ENCODE measurements around the gene ADAMTS1.
"Not testable (repeated sequence)": the region's sequence is repeated elsewhere in the genome, so short reads cannot be mapped to it uniquely, and the experiment has no call there.

ADAMTS1 gene

DNA sequence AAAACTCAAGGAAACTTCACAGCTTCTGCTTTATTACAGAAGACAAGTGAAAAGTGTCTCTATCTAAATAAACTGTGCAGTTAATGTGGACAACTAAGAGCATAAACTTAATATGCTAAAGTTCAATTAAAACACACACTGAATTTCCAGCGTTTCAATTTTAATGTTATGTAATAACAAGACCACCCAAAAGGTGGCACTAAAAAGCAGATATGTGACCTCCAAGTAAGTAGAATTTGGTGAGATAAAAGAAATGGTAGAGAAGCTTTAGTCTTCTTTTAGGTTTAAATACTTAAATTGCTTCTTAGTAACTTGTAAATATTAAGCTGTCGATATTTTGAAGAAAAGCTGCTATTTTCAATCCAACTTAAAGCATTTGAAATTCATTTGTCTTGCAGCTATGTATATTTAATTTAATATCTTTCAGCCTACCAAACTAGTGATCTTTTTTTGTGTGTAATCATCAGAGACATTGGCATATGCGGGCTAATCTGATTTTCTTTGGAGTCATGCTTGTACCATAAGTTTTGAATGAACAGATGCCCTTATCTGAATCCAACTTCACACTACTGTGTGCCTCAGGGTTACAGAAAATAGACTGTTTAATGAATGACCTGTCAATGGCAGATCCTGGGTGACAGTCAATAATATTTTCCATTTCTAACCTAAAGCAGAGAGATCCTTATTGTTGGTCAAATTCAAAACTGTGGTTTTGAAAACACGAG, 36.5 kb upstream of the ADAMTS1 start:
- H3K4me3 ChIP-seq (ENCODE audit: low read depth, low read length), result no peak overlapping the region
- TF ChIP-seq, protein P1, sequence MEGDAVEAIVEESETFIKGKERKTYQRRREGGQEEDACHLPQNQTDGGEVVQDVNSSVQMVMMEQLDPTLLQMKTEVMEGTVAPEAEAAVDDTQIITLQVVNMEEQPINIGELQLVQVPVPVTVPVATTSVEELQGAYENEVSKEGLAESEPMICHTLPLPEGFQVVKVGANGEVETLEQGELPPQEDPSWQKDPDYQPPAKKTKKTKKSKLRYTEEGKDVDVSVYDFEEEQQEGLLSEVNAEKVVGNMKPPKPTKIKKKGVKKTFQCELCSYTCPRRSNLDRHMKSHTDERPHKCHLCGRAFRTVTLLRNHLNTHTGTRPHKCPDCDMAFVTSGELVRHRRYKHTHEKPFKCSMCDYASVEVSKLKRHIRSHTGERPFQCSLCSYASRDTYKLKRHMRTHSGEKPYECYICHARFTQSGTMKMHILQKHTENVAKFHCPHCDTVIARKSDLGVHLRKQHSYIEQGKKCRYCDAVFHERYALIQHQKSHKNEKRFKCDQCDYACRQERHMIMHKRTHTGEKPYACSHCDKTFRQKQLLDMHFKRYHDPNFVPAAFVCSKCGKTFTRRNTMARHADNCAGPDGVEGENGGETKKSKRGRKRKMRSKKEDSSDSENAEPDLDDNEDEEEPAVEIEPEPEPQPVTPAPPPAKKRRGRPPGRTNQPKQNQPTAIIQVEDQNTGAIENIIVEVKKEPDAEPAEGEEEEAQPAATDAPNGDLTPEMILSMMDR (IDR thresholded peaks at IDR 0.05; ENCODE audit: control insufficient read depth, extremely low read depth, insufficient read depth), result peak; percentile 41
- DNase-seq (ENCODE audit: low read depth), result no peak

DNA sequence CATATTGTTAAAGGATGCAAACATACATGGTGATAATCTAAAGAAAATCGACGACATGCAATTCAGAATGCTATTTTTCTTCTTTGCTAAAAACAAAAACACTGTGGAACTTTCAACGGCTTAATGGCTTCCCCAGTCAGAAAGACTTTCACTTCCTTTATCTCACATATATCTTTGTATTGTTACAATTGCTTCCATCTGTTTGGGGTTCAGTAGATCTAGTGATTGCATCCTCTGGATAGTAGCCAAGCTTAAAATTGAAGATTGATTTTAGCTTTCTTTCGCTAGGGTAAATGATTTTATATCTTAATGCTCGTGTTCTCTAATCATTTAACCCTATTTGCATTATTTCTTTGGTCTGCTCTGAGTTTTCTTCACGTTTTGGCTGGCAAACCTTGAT, 31.8 kb upstream of the ADAMTS1 start:
- TF ChIP-seq, protein P1 (IDR thresholded peaks at IDR 0.05; ENCODE audit: control insufficient read depth, extremely low read depth, insufficient read depth), result no peak
- H3K4me3 ChIP-seq (ENCODE audit: low read depth, low read length), result no peak overlapping the region
- no peak for DNase-seq (ENCODE audit: low read depth)

DNA sequence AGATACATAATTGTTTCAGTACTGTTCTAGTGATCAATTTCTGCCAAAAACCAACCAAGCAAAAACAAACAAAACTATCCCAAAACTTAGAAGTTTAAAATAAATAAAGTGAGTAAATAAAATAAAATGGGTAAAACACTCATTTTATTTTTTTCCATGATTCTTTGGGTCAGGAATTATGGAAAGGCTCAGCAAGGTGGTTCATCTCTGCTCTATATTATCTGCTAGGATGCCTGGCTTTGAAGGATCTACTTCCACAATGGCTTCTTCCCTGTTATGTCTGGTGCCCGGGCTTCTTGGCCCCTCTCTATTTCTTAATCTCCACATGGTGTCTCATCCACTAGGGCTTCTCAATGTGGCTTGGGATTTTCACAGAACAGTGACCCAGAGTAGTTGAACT, 29.1 kb upstream of the ADAMTS1 start:
- H3K4me3 ChIP-seq (ENCODE audit: low read depth, low read length), result no peak overlapping the region
- TF ChIP-seq, protein P1 (IDR thresholded peaks at IDR 0.05; ENCODE audit: control insufficient read depth, extremely low read depth, insufficient read depth), result no peak
- no peak for DNase-seq (ENCODE audit: low read depth)

GRCh38 chr21:26865857-26866256, 20.6 kb upstream of the ADAMTS1 start:
- DNase-seq (ENCODE audit: low read depth), result no peak
- TF ChIP-seq, protein P1 (IDR thresholded peaks at IDR 0.05; ENCODE audit: control insufficient read depth, extremely low read depth, insufficient read depth), result no peak

GRCh38 chr21:26856871-26857350, 11.7 kb upstream of the ADAMTS1 start:
- not testable (repeated sequence) for H3K4me3 ChIP-seq (ENCODE audit: low read depth, low read length); DNase-seq (ENCODE audit: low read depth)

More at GRCh38 chr21:26865857-26866256, 20.6 kb upstream of the ADAMTS1 start:
- H3K4me3 ChIP-seq (ENCODE audit: low read depth, low read length), result no peak overlapping the region

DNA sequence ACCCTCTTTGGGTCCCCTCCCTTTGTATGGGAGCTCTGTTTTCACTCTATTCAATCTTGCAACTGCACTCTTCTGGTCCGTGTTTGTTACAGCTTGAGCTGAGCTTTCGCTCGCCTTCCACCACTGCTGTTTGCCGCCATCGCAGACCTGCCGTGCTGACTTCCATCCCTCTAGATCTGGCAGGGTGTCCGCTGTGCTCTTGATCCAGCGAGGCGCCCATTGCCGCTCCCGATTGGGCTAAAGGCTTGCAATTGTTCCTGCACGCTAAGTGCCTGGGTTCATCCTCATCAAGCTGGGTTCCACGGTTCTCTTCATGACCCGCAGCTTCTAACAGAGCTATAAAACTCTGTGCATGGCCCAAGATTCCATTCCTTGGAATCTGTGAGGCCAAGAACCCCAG, 9.5 kb upstream of the ADAMTS1 start:
- not testable (repeated sequence) for H3K4me3 ChIP-seq (ENCODE audit: low read depth, low read length); DNase-seq (ENCODE audit: low read depth)

DNA sequence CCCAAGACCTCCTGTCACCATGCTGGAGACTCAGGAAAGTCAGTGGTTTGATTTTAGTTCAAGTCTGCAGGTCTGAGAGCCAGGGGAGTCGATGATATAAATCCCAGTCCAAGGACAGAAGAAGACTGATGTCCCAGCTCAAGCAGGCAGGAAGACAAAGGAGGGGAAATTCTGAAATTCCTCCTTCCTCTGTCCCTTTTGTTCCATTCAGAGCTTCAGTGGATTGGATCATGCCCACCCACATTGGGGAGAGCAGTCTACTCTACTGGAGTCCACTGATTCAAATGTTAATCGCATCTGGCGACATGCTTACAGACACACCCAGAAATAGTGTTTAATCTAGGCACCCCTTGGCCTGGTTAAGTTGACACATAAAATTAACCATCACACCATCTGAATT, 7.2 kb upstream of the ADAMTS1 start:
- H3K4me3 ChIP-seq (ENCODE audit: low read depth, low read length), result no peak overlapping the region
- DNase-seq (ENCODE audit: low read depth), result no peak
- TF ChIP-seq, protein P1 (IDR thresholded peaks at IDR 0.05; ENCODE audit: control insufficient read depth, extremely low read depth, insufficient read depth), result no peak

Data from LNCaP clone FGC (cell line).